ENCODE data around the gene GPR3.

- TF ChIP-seq BHLHE40 (IDR thresholded peaks at IDR 0.05; ENCODE audit: borderline replicate concordance): no peak
- no peak for TF ChIP-seq CTBP1 (IDR thresholded peaks at IDR 0.05; ENCODE audit: borderline replicate concordance)
- TF ChIP-seq PKNOX1 (IDR thresholded peaks at IDR 0.05): no peak
- no peak for TF ChIP-seq TARDBP (IDR thresholded peaks at IDR 0.05)
- TF ChIP-seq LEF1 (IDR thresholded peaks at IDR 0.05; ENCODE audit: borderline replicate concordance): no peak
- no peak for TF ChIP-seq ARNT (IDR thresholded peaks at IDR 0.05)
- TF ChIP-seq FOXM1 (IDR thresholded peaks at IDR 0.05; ENCODE audit: borderline replicate concordance): no peak
- no peak for TF ChIP-seq ELF4 (IDR thresholded peaks at IDR 0.05)
- no peak for TF ChIP-seq ZNF384 (IDR thresholded peaks at IDR 0.05)
Observed at GRCh38 chr1:27388337-27389005, 4.0 kb upstream of the GPR3 start.

All from HEK293T (cell line).